Measurements from ENCODE around the gene WDFY4. TPM values are rescaled to one million over a fixed set of nuclear protein-coding genes. Genes with fewer than 3 reads are reported as not detected.

The WDFY4 gene
- total and polyA plus RNA-seq, 9 of the 15 experiments (the other 6 are each of a cell fraction or from before 2014, with no cell fraction given) = 0.01 to 0.02 (median 0.01) TPM; not detected in 6

GRCh38 chr10:48786606-48787282 lies 102.1 kb downstream of the WDFY4 start:
- no peaks in the 10 kb centered on the region for H4K20me1 ChIP-seq (replicated peaks; ENCODE audit: control insufficient read depth, insufficient read depth, low read length)
- H3K27ac ChIP-seq (ENCODE audit: extremely low read depth, low read depth, low read length) = no peak overlapping the region
- no TSS peak for BruUV-seq (replicated peaks)
- H2AFZ ChIP-seq (ENCODE audit: low read depth, low read length) = no peak overlapping the region
- intact Hi-C loops (cut with micrococcal nuclease) = no loop called here
- DNase-seq (ENCODE audit: extremely low read depth in 1 of 4, low spot score in 3 of 4) = no peak
- no peak for TF ChIP-seq ATF7 (IDR thresholded peaks at IDR 0.05)
- TF ChIP-seq PATZ1 (CRISPR knock-in tag; IDR thresholded peaks at IDR 0.05; ENCODE audit: borderline replicate concordance) = no peak
- no peak for TF ChIP-seq PKNOX1 (IDR thresholded peaks at IDR 0.05)
- TF ChIP-seq HMG20A (CRISPR knock-in tag; conservative IDR thresholded peaks at IDR 0.05) = no peak
- TF ChIP-seq ZNF280A (IDR thresholded peaks at IDR 0.05; ENCODE audit: low read depth, partially characterized antibody) = no peak
- no peak for TF ChIP-seq CHD2 (IDR thresholded peaks at IDR 0.05; ENCODE audit: low read depth, low read length)
- no peak for TF ChIP-seq SREBF2 (CRISPR knock-in tag; IDR thresholded peaks at IDR 0.05)
- TF ChIP-seq MTF1 (CRISPR knock-in tag; IDR thresholded peaks at IDR 0.05; ENCODE audit: borderline replicate concordance) = no peak
- TF ChIP-seq HMGN3 (IDR thresholded peaks at IDR 0.05; ENCODE audit: borderline replicate concordance, extremely low read depth, insufficient read length, low read depth, low read length) = no peak
- no peak for TF ChIP-seq ILF3 (IDR thresholded peaks at IDR 0.05; ENCODE audit: borderline replicate concordance)
- no peak for TF ChIP-seq FUS (optimal IDR thresholded peaks at IDR 0.05; ENCODE audit: low read depth, low read length)
- TF ChIP-seq CEBPB (tag; IDR thresholded peaks at IDR 0.05) = no peak
- TF ChIP-seq EZH2 (IDR thresholded peaks at IDR 0.05; ENCODE audit: borderline replicate concordance, low read depth, low read length) = no peak
- FAIRE-seq = no peak
- 0% methylated on average over 4 of the region's 4 CpGs for WGBS (ENCODE audit: insufficient coverage, low coverage, missing lambda C conversion rate)
- no peaks in the 10 kb centered on the region for H3K36me3 ChIP-seq (ENCODE audit: control insufficient read depth, insufficient read depth, low read length)
- H3K4me2 ChIP-seq (ENCODE audit: insufficient read depth, low read length) = no peak overlapping the region
- no peaks in the 10 kb centered on the region; a peak in 1 of 5 replicates for H3K4me1 ChIP-seq (replicated peaks in 1 of 2; ENCODE audit: control insufficient read depth in 2 of 2, insufficient read depth in 2 of 2, low read length in 2 of 2)
- no peak overlapping the region for H3K4me3 ChIP-seq
- ATAC-seq = no peak
- POLR2A ChIA-PET = no interaction called here
- CTCF ChIA-PET (ENCODE audit: low intra/inter-chr PET ratio) = no interaction called here
- no peaks in the 10 kb centered on the region for H3K9me1 ChIP-seq (ENCODE audit: control insufficient read depth, insufficient read depth, low read length)
- H3K9ac ChIP-seq (ENCODE audit: insufficient read depth in 1 of 2, low read depth in 2 of 2, low read length in 2 of 2) = no peak overlapping the region
- no peaks in the 10 kb centered on the region for H3K9me3 ChIP-seq (replicated peaks; ENCODE audit: control insufficient read depth, insufficient read depth, low read depth, low read length)
- peaks cover 10 to 23% of the 10 kb centered on the region in 2 experiments for H3K27me3 ChIP-seq (ENCODE audit: control insufficient read depth in 2 of 2, insufficient read depth in 2 of 2, low read length in 2 of 2)
- no peaks in the 10 kb centered on the region for H3K79me2 ChIP-seq (ENCODE audit: control insufficient read depth, insufficient read depth, low read length)
- in situ Hi-C loops (cut with MboI) = no loop called here
